Right forelimb (tissue), 1 donor: ENCODE data around the gene FBLN2.

Source experiments
- DNase-seq: peaks from one replicate; pipeline ENCODE4 v3.0.0-alpha.2; 2018

FBLN2 gene

DNA sequence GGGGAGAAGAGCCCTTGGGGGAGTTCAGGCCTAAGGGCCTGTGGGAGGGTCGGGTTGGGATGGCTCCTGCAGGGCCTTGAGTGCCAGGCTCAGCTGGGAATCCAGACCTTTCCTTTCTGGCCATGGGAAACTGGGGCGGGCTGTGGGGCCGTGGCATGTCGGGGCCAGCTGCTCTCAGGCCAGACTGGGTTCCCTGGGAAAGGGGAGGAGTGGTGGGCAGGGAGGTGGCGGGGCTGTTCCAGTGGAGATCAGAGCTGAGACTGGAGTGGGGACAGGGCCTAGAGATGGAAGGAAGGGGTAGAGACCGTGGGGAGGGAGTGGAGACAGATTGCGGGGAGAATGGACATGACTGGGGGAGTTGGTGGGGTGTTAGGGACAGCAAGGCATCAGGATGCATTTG is 20.3 kb downstream of the FBLN2 start:
- DNase-seq = no peak

GRCh38 chr3:13569641-13570390 is 20.9 kb downstream of the FBLN2 start:
- DNase-seq = no peak

DNA sequence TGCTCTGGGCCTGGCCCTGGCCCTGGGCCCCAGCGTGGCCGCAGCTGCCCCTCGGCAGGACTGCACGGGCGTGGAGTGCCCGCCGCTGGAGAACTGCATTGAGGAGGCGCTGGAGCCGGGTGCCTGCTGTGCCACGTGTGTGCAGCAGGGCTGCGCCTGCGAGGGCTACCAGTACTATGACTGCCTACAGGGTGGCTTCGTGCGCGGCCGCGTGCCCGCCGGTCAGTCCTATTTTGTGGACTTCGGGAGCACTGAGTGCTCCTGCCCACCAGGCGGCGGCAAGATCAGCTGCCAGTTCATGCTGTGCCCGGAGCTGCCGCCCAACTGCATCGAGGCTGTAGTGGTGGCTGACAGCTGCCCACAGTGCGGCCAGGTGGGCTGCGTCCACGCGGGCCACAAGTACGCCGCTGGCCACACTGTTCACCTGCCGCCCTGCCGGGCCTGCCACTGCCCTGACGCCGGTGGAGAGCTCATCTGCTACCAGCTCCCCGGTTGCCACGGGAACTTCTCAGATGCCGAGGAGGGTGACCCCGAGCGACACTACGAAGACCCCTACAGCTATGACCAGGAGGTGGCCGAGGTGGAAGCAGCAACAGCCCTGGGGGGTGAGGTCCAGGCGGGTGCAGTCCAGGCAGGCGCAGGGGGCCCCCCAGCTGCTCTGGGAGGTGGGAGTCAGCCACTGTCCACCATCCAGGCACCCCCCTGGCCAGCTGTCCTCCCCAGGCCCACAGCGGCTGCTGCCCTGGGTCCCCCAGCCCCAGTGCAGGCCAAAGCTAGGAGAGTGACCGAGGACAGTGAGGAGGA is 21.7 kb downstream of the FBLN2 start:
- DNase-seq = no peak

GRCh38 chr3:13571264-13571663 is 22.3 kb downstream of the FBLN2 start:
- DNase-seq = no peak

DNA sequence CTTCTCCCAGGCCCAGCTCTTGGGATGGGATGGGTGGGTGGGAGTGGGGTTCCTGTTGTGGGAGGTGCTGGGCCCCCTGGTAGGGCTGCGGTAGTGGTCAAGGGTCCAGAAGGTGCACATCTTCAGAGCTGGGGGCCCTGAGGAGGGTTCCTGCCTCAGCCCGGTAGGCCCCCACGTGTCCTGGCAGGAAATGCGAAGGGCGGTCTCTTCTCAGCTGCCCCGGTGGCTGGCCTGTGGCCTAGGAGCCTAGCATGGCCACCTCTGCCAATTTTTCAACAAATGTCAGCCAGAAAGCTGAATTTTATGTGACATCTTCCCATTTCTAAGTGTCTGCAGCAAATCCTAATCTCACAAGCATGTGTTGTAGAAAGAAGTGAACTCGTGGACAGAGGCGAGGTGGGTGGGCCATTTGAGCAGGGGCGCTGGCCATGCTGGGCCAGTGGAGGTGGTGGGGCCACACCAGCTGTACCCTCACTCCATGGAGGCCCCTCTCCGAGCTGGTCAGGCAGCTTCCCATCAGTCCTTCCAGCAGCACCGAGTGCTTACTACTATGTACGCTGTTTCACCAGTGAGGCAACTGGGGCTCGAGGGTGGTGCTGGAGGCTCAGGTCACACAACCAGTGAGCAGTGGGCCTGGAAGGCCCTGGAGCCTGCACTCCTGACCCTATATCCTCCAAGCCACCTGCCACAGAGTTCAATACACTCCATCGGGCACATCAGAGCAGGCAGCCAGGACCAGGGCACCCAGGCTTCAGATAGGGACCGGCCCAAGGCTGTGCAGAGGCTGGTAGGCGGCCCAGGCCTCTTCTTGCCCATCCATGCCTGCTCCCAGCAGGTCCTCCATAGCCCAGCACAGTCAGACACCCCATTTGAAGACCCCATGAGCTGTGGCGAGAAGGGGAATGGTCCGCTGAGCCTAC is 23.2 kb downstream of the FBLN2 start:
- no peak for DNase-seq

- DNase-seq = no peak
Measured at GRCh38 chr3:13572926-13573623, 24.1 kb downstream of the FBLN2 start.

- DNase-seq = no peak
Measured at GRCh38 chr3:13574083-13574797, 25.3 kb downstream of the FBLN2 start.

DNA sequence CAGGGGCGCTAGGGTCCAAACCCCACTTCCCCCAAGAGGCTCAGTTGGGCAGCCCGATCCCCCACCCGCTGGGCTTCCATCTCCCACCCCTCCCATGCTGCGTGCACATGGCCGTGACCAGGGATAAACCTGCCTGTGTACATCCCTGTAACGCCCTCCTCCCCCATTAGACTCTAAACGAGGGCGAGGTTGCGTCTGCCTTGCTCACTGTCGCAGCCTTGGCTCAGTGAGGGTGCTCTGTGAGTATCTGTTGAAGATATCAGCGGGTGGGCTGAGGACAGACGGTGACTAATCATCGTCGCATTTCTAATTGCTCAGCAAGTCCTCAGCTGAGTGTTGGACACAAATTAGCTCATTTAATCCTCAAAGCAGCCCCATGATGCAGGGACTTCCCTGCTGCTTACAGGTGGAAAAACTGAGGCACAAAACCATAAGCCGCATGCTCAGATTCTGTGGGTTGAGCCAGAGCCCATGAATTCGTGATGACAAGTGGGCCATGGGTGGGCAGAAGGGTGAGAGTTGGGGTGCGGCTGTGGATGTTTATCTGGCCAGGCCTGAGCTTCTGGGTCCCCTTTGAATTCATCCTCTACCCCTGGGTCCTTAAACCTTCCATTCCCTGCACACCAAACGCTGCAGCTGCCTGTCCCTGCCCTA is 26.0 kb downstream of the FBLN2 start:
- DNase-seq = no peak

DNA sequence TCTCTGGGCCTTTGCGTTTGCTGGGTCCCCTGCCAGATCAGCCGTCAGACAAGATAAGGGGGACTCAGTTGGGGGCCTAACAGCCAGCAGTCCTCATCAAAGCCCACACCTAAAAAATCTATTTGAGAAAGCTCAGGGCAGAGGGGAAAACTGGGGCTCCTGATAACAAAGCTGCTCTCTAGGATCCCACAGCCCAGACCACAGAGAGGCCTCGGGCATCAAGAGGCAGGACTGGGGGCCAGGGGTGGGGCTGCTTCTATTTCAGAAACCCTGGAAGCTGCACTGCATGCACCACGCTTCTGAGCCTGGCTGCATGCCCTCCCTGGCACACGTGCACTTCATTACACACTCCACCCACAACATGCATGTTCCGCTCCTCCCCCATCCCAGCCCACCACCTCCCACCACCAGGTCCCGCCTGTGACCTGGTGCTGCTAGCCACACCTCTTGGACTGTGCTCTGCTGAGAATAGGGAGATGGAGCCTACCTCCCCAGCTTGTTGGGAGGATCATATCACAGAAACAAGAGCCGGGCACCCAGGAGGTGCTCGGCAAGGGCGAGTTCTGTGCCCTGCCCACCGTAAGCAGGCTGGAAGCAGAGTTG is 26.6 kb downstream of the FBLN2 start:
- DNase-seq = peak; percentile 65

- DNase-seq = no peak
Measured at GRCh38 chr3:13577181-13578121, 28.5 kb downstream of the FBLN2 start.

- no peak for DNase-seq
Measured at GRCh38 chr3:13578251-13578650, 29.3 kb downstream of the FBLN2 start.

DNA sequence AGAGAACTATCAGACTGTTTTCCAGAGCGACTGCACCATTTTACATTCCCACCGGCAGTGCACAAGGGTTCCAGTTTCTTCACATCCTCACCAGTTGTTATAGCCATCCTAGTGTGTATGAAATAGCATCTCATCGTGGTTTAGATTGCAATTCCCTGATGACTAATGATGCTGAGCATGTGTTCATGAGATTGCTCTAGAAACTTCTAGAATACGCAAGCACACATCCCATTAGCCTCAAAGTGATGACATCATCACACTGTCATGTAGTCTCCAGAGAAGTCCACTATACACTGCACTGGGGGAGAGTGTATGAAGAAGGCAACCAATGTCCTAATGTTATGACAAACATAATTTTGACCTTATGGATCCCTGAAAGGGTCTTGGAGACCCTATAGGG is 30.1 kb downstream of the FBLN2 start:
- no peak for DNase-seq

DNA sequence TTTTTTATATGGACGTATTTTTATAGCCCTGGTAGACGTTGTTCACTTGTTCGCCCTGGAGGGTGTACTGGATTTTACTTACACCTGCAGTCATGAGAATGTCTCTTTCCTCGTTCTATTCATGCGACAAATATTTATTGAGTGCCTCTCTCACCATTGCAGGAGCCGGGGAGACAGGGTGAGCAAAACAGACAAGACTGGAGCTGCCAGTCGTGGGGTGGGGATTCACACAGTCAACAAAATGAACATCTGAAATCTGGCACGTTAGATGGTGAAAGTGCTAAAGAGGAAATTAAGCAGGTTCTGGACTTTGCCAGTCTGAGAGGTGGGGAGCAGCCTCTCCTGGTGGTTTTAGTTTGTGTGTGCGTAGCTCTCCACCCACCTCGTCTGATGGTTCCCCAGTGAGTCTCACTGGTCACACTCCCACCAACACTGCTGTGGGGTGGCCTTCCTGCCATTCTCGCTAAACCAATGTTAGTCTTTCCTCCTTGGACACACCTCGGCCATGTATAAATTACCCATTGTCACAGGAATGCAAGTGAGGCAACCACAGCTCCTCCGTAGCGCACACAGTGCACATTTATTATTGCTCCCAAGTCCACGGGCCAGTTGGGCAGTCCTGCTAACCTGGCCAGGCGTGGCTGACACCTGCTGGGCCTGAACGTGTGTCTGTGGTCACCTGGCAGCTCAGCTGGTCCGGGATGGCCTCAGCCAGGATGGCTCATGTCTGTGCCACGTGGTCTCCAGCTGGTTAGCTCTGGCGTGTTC is 31.5 kb downstream of the FBLN2 start:
- DNase-seq = no peak

DNA sequence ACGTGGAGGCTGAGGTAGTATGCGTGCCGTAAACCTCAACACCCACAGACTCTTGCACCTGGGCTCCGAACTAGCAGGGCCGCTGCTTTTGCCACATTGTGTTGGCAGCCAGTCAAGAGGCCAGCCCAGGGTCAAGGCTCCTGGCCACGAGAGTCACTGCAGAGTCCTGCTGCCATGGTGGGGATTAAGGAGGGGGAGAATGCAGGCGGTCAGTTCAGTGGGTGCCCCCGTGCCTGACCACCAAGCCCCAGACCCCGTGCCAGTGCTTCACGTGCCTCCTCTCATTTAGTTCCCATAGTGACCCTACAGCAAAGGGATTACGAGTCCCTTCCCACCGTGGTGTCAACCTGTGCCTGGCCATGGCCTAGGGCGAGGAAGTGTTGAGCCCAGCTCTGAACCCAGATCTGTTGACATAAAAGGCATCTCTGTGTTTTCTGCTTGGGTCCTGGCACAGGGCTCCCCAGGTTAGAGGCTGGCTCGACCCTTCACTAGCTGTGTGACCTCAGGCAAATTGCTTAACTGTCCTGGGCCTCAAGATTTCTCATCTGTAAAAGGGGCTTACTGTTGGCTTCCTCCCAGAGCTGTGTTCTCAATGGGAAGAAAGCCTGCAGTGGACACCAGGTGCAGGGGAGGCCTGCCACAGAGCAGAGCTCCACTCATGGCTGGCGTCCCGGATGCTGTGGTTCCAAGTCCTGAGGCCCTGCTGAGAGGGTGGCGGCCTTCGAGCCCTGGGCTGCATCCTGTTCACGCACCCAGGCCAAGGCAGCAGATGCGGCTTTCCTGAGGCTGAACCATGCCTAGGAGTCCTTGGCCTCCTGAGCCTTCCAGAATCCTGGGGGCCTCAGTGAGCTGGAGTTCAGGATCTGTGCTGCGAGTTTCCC is 32.8 kb downstream of the FBLN2 start:
- DNase-seq = peak; percentile 69

DNA sequence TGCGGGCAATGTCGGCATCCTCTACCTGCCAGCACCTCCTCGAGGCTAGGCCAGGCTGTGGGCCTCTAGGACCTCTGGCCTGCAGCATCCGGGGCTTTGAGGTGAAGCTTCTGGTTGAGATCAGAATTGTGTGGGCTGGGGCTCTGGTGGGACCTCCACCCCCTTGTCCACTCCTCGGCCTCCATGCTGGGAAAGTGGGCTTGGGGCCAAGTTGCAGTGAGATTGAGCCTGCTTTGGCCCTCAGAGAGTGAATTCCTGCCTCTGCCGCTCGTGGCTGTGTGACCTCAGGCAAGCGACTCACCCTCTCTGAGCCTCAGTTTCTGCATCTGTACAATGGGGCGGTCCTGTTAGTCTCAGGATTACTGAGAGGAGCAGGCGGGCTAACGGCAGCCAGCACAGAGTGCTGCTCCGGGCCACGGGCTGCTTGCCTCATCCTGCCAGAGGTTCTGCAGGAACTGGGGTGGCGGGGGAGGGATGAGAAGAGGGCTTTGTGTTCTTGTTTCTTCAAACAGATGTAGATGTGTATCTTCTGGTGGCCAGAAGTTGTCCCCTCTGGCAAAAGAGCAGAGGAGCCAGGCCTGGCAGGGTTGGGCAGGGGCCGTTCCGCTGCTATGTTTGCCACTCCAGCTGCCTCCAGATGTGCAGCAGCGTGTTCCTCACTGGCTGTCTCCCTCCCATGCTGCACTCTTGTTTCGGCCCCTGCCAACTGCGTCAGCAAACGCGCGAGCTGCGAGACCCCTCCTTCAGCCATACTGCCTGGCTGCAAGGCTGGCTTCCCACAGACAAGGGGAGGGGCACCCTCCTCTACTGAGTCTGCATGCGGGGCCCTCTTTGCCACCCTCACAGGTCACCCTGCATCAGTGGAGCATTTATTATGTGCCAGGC is 33.7 kb downstream of the FBLN2 start:
- DNase-seq = peak; percentile 65

DNA sequence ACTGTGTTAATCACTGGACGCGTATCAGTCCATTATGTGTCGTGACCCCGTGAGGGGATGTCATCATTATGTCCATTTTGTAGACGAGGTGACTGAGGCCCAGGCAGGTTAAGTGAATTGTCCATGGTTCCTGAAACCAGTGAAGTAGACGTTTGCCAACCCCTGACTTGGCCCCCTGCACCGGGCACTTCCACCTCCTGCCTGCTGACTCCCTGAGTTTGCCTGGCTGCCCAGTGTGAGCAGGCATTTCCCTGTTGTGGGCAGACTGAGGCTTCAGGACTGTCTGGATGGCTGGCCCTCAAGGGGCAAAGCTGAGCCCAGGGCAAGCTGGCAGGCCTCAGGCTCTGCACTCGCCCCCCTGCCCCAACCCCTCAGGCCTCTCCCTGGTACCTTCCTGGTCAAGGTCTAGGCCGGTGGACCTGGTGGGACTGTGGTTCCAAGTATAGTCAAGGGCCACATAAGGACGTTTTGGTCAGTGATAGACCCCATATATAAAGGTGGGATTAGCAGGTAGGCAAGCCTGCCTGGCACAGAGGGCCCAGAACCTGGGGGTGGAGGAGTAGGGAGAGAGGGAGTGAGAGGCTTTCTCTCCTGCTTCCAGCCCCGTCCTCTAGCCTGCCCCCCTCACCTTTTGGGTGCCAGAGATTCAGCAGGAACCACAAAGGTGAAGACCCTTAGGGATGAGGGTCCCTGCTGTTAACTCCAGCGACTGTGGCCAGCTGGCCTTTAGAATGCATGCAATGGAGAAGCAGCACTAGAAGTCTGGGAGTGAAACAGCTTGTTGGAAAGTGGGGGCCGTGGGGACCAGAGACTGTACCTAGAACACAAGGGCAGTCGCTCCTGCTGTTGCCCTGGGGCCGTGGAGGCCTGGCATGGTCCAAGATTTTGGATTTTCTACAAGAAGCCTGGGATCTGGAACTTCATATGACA is 34.6 kb downstream of the FBLN2 start:
- DNase-seq = no peak
